NCI-H510A treated with DMSO at 0.1 percent for 48 hours (cell line): ENCODE data around the gene DTNB.
A peak's percentile ranks its signal among the peaks of the same experiment; 100 is the strongest.
"Not testable (repeated sequence)": the region's sequence is repeated elsewhere in the genome, so short reads cannot be mapped to it uniquely, and the experiment has no call there.

ENCODE experiments used
- DNase-seq: peaks from one replicate; lab custom pipeline; 2025; lab: John Stamatoyannopoulos, UW

Gene DTNB

DNA sequence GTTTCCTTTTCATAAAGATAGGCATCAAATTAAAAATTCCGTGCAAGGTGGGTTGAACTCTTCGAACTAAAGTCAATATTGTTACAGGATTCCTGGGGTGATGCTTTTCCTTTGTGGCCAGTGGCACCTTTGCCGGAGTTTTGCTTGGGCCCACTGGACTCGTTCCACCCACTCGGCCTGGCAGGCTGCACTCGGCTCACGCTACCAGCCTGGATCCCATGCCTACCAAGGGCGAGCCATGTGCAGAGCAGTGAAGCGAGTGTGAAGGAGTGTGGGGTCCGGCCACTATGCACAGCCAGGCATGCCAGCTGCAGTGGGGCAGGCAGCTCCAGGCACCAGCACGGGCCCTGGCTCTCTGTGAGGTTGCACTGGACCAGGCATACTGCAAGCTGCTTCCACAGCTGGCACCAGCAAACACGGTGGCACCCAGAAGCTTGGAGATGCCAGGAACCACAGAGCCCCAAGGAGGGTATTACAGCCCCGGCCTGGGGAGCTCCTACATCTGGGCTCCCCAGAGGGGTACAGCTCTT lies 83.6 kb downstream of the DTNB start:
- DNase-seq: no peak

GRCh38 chr2:25588576-25588975 lies 84.8 kb downstream of the DTNB start:
- no peak for DNase-seq

DNA sequence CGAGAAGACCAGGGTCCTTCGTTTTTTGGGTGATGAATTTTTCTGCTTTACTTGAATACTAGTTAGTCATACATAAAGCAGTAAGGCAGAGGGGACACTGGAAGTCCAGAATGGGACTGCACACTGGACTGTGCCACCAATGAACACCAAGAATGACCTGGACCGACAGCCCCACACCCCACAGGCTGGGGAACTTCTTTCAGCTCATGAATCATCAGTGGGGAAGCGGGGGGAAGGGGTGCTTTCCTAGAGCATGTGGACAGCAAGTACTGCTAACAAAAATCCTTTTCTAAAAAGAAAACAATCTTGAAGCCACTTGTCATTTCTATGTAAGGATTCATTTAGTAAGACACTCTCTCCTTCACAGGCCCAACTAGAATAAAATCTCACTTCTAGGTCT lies 86.0 kb downstream of the DTNB start:
- no peak for DNase-seq

DNA sequence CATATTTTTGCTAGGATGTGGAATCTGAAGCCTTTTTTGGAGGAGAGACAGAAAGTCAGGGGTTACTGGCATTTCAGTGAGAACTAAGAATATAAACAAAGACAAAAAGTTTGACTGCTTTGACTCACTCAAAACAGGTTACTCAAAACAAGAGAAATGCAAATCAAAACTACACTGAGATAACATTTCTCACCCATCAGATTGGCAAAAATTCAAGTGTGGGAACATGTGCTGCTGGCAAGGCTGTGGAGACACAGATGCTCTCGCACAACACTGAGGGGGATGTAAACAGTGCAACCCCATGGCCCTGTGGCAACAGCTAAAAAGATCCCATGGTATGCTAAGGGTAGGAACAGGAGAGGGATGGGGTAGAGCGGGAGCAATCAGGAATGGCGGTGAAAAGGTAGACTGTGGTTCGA lies 86.6 kb downstream of the DTNB start:
- no peak for DNase-seq

DNA sequence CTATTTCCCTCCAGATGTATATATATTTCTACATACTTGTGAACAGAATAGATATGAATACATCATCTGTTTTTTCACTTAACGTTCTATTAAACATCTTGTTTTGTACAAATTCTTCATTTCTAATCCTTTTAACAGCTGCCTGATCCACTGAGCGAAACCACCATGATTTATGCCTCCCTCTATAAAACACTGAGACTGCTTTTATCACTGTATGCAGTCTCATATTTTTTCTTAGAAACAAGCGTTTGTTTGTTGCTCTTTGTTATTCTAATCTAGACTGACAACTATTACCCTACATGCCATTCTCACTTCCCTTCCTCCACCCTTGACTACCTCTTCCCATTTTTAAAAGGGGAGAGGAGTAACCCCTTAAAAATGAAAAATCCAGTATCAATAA lies 88.2 kb downstream of the DTNB start:
- no peak for DNase-seq

- DNase-seq: no peak
These were observed 91.1 kb downstream of the DTNB start for GRCh38 chr2:25582077-25582830.

- no peak for DNase-seq
These were observed 96.8 kb downstream of the DTNB start for GRCh38 chr2:25576596-25576995.

DNA sequence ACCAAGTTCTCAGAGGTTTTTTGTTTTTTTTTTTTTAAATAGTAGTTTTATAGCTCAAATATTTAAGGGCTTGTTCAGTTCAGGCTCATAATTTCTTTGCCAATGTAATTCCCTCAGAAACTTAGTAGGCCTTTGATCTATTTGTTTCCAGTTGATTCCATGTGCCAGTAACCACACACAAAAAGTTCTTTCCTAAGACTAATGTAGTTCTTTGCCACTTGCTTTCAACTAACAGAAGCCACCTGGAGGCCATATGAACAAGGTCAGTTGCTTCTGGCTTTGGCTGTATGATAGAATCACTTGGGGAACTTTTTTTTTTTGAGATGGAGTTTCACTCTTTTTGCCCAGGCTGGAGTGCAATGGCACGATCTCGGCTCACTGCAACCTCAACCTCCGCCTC lies 100.7 kb downstream of the DTNB start:
- no peak for DNase-seq

- DNase-seq: no peak
These were observed 103.1 kb downstream of the DTNB start for GRCh38 chr2:25570161-25570845.

- DNase-seq: peak; percentile 49
These were observed 106.0 kb downstream of the DTNB start for GRCh38 chr2:25567406-25567805.

- no peak for DNase-seq
These were observed 106.7 kb downstream of the DTNB start for GRCh38 chr2:25566694-25567093.

DNA sequence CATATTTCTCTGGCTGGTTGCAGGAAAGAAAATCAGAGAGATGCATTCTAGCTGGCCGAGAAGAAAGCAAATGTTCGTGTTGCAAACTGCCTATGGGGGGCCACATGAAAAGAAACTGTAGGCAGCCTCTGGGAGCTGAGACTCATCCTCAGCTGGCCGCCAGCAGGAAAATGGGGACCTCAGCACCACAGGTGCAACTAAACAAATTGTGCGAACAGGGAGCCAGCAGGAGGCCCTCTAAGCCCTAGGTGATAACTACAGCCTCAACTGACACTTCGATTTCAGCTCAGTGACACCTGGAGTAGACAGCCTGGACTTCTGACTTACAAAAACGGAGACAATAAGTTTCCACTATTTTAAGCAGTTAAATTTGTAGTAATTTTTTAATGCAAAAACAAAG lies 107.3 kb downstream of the DTNB start:
- no peak for DNase-seq

DNA sequence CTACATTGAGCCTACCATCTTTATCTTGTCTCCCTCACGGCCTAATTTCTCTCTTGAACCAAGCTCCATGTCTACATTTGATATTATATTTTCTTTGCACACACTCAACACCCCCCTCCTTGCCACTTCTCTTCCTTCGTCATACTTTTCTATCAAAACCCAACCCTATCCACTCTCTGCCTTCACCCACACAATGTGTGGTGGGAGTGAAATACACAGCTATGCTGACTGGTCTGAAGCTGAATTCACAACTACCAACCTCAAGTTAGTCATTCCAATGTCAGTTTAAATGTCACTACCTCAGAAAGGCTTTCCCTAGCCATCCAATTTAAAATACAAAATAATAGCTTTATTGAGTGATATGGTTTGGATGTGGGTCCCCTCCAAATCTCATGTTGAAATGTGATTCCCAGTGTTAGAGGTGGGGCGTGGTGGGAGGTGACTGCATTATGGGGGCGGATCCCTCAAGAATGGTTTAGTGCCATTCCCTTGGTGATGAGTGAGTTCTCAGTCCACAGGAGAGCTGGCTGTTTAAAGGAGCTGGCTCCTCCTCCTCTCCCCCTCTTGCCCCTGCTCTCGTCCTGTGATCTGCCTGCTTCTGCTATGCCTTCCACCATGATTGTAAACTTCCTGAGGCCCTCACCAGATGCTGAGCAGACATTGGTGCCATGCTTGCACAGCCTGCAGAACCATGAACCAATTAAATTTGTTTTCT lies 112.1 kb downstream of the DTNB start:
- DNase-seq: no peak

DNA sequence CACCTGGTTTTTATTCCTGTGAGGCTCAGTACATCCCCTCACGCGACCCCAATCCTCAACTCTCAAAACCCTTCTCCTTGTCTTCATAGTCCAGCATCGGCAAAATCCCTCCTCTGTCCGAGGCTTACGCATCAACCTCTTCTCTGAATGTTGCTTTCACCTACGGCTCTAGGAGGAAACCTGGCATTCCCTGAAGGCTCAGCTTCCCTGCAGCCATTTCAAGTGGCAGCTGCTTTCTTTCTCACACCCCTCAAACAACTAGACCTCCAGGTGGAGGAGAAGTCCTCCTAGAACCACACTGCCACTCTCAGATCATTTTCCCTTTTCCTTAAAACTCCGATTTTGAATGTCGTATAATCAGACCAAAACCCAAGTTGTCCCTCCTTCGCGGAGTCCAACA lies 114.2 kb downstream of the DTNB start:
- no peak for DNase-seq

DNA sequence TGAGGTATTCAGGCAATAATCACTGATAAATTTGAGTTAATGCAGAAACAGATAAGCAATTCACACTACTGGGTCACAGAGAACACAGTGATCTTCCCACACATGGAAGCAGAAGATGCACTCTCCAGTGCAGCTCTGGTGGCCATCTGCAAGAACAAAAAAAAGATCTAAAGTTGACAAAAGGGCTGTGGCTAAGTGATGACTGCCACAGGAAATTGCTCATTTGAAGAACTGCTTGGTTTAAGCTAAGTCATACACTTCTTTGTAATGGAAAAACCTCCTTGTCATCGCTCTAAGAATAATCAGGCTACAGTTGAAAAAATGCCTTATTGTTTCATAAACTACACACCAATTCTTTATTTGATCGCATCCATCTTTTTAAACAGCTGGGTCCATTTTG lies 115.1 kb downstream of the DTNB start:
- DNase-seq: no peak

DNA sequence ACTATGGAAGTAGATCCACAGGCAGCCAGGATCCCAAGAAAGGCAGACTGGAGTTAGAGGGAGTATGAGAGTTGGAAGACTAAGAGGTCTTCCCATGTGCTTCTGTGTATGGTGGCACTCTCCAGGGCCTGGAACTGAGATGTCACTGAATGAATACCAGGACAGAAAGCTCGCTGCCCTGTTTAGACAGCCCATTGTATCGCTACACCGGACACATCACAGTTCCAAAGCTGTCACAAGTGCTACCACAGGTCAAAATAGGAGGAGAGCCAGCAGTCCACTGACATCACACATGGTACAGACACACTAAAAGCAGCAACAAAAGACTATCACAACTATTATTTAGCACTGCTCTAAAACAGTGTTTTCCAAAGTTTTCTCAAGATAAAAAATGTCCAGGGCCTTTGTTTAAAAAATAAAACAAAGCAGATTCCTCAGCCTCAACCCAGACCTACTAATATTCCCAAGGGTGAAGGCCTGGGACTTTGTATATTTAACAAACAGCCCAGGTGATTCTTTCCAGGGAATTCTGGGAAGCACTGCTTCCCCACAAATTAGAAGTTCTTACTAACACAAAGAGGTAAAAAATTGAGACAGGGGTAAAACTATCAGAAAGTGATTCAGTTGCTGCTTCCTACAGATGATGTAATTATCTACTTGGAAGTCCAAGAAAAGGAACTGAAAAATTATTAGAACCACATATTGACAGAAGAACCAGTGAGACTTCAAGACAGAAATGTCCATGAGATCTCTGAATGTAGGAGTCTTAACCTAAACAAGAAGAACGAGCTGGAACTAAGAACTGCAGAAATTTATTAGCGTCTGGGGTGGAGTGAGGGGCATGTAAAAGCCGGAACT lies 116.0 kb downstream of the DTNB start:
- no peak for DNase-seq

DNA sequence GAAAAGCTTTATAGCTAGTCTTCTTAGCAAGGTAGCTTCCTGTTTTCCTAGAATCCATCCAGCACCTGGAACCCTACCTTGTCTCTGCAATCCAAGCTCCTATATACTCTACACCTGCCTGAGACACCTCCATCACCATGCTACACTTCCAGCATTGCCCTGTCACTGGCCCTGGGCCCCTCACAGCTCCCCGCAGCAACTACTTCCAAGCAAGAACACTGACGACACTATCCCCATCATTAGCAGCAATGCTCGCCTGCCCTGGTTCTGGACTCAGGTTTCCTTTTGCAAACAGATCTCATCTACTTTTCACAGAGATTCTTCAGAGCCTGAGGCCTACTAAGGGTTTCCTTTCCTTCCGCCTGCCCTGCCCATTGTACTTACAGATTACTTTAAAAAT lies 121.1 kb downstream of the DTNB start:
- no peak for DNase-seq

DNA sequence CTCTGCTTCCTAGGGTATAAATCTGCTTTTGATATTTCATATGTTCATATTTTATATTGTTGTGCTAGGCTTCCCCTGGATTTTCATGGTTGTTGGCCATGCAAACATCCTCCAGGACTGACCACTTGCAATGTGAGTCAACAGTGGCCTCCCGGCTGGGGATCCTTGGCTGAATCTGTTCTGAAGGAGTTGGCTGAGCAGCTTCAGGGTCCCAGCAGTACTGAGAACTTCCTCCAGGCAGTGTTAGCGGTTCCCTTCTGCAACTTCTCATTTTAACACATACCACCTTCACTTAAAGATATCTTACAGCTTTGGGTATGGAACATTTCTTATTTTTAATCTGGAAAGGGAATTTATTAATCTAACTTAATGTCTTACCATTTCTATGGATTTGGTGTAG lies 122.1 kb downstream of the DTNB start:
- no peak for DNase-seq

- DNase-seq: not testable (repeated sequence)
These were observed 123.8 kb downstream of the DTNB start for GRCh38 chr2:25549571-25549970.

GRCh38 chr2:25548601-25549000 lies 124.8 kb downstream of the DTNB start:
- no peak for DNase-seq

DNA sequence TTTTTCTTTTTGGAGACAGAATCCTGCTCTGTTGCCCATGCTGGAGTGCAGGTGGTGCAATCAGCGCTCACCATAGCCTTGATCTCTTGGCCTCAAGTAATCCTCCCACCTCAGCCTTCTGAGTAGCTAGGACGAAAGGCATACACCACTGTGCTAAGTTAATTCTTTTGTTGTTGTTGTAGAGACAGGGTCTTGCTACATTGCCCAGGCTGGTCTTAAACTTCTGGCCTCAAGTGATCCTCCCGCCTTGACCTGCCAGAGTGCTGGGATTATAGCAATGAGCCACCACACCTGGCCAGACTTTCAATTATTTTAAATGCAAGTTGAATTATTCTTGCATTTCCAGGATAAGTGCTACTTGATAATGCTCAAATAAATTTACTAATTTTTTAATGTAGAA lies 126.5 kb downstream of the DTNB start:
- no peak for DNase-seq

DNA sequence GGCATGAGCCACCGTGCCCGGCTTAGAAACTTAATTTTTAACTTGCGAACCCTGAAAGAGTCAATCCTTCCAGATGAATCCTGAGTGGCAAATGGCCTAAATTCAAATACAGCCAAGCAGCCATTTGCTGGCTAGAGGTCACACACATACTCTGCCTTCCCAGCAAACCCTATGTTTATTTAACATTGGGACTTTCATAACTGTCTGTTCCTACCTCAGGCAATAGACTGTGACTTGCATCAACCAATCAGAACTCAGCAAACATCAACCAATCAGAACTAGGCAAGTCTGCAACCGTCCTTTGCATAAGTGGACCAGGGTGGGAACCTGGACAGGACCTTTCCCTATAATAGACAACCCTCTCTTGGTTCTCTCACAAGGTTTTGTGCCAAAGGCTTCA lies 127.5 kb downstream of the DTNB start:
- DNase-seq: no peak
